IMR-90 (cell line): Measurements from ENCODE around the gene LGALS4. TPM values are rescaled to one million over a fixed set of nuclear protein-coding genes. Genes with fewer than 3 reads are reported as not detected.
A peak's percentile ranks its signal among the peaks of the same experiment; 100 is the strongest.

ENCODE experiments used
- ATAC-seq: fragments of 200-7000 bp; cut with Tn5 transposase; 2 replicates; pipeline ENCODE4 v1.9.1; 2020; ENCODE audit warnings: low read depth, mild to moderate bottlenecking, moderate library complexity
- BruUV-seq: library from RNA; stranded (reverse); fragments of 400-500 nt; replicated peaks from 2 replicates; lab custom pipeline; 2021; lab: Mats Ljungman, UMichigan
- CTCF ChIA-PET: fragments of 300-600 bp; formaldehyde crosslinking; extraction: SDS; loops from one replicate; lab custom pipeline; 2021; ENCODE audit warnings: antibody characterized with exemption; lab: Yijun Ruan, JAX
- POLR2A ChIA-PET: fragments of 300-600 bp; sonication (Branson Sonifier 250); formaldehyde crosslinking; loops from one replicate; lab custom pipeline; 2022; ENCODE audit warnings: antibody characterized with exemption; ENCODE audit not compliant: unreplicated experiment; lab: Charles Lee
- DNase-seq: peaks from one replicate; pipeline ENCODE4 v3.0.0; 2013
- H2AFZ ChIP-seq: replicated peaks from 2 replicates; pipeline ENCODE3; 2013; ENCODE audit warnings: low read length, mild to moderate bottlenecking; ENCODE audit not compliant: poor library complexity
- H2AK5ac ChIP-seq: 2 replicates; pipeline ENCODE4 v1.6.1; 2013; ENCODE audit warnings: low read depth, low read length, inconsistent platforms
- H2AK9ac ChIP-seq: replicated peaks from 2 replicates; pipeline ENCODE3; 2013; ENCODE audit warnings: mild to moderate bottlenecking, low read depth, low read length, moderate library complexity; ENCODE audit not compliant: poor library complexity
- H2BK120ac ChIP-seq: 2 replicates; pipeline ENCODE4 v1.6.1; 2013; ENCODE audit warnings: low read depth, low read length, inconsistent platforms
- H2BK15ac ChIP-seq: 3 replicates; pipeline ENCODE4 v1.6.1; 2013; ENCODE audit warnings: low read depth, low read length, inconsistent platforms
- H2BK20ac ChIP-seq: 2 replicates; pipeline ENCODE4 v1.6.1; 2013; ENCODE audit warnings: low read depth, mild to moderate bottlenecking, inconsistent platforms, low read length, moderate library complexity
- H2BK5ac ChIP-seq: 2 replicates; pipeline ENCODE4 v1.6.1; 2013; ENCODE audit warnings: mild to moderate bottlenecking, low read depth, low read length, inconsistent platforms; ENCODE audit not compliant: poor library complexity, severe bottlenecking
- H3K14ac ChIP-seq: replicated peaks from 2 replicates; pipeline ENCODE4 v1.6.1; 2013; ENCODE audit warnings: low read depth, low read length, inconsistent platforms
- H3K18ac ChIP-seq: 2 replicates; pipeline ENCODE4 v1.6.1; 2013; ENCODE audit warnings: low read depth, low read length, control low read depth
- H3K23ac ChIP-seq: 2 replicates; pipeline ENCODE4 v1.6.1; 2013; ENCODE audit warnings: low read depth, low read length, inconsistent platforms
- H3K27ac ChIP-seq: 2 replicates; pipeline ENCODE4 v1.5.1; 2013; ENCODE audit warnings: mild to moderate bottlenecking, control low read depth, low read length; ENCODE audit not compliant: insufficient read depth
- H3K27me3 ChIP-seq: 2 replicates; pipeline ENCODE4 v1.6.1; 2013; ENCODE audit warnings: low read length; ENCODE audit not compliant: control insufficient read depth, insufficient read depth
- H3K36me3 ChIP-seq: 2 replicates; pipeline ENCODE4 v1.6.1; 2013; ENCODE audit warnings: low read length, mixed read lengths; ENCODE audit not compliant: control insufficient read depth, insufficient read depth
- H3K4ac ChIP-seq: 2 replicates; pipeline ENCODE4 v1.6.1; 2013; ENCODE audit warnings: low read depth, low read length, inconsistent platforms
- H3K4me1 ChIP-seq: 2 replicates; pipeline ENCODE4 v1.6.1; 2013; ENCODE audit warnings: low read length, mixed read lengths; ENCODE audit not compliant: control insufficient read depth, insufficient read depth
- H3K4me2 ChIP-seq: 2 replicates; pipeline ENCODE4 v1.6.1; 2013; ENCODE audit warnings: low read depth, mild to moderate bottlenecking, control low read depth, low read length, moderate library complexity
- H3K4me3 ChIP-seq: 2 replicates; pipeline ENCODE4 v1.5.1; 2013; ENCODE audit warnings: low read depth, mild to moderate bottlenecking, control low read depth, low read length, moderate library complexity; ENCODE audit not compliant: insufficient read depth
- H3K56ac ChIP-seq: 2 replicates; pipeline ENCODE4 v1.6.1; 2013; ENCODE audit warnings: low read length, inconsistent platforms; ENCODE audit not compliant: insufficient read depth; ENCODE audit errors: extremely low read depth
- H3K79me1 ChIP-seq, 2 experiments: 2 replicates each; pipeline ENCODE4 v1.6.1; 2013; ENCODE audit warnings: low read length in 2 of 2, inconsistent platforms in 1 of 2, low read depth in 1 of 2
- H3K9ac ChIP-seq: 2 replicates; pipeline ENCODE4 v1.6.1; 2013; ENCODE audit warnings: low read depth, low read length, control low read depth
- H3K9me1 ChIP-seq: 2 replicates; pipeline ENCODE4 v1.6.1; 2013; ENCODE audit warnings: low read length, inconsistent platforms; ENCODE audit not compliant: insufficient read depth
- H3K9me3 ChIP-seq: 2 replicates; pipeline ENCODE4 v1.6.1; 2013; ENCODE audit warnings: low read length; ENCODE audit not compliant: control insufficient read depth, insufficient read depth
- H4K20me1 ChIP-seq: 2 replicates; pipeline ENCODE4 v1.6.1; 2013; ENCODE audit warnings: low read length, inconsistent platforms; ENCODE audit not compliant: insufficient read depth
- H4K5ac ChIP-seq: 2 replicates; pipeline ENCODE4 v1.6.1; 2013; ENCODE audit warnings: mild to moderate bottlenecking, low read depth, low read length, control low read depth
- H4K8ac ChIP-seq, 2 experiments: 2 replicates each; pipeline ENCODE4 v1.6.1; 2013; ENCODE audit warnings: low read depth in 2 of 2, low read length in 2 of 2, control low read depth in 1 of 2, inconsistent platforms in 1 of 2
- H4K91ac ChIP-seq: 2 replicates; pipeline ENCODE4 v1.6.1; 2013; ENCODE audit warnings: low read depth, low read length, inconsistent platforms; ENCODE audit not compliant: insufficient read depth
- BHLHE40 ChIP-seq: fragments of 150-350 bp; IDR thresholded peaks from 2 replicates; pipeline ENCODE4 v1.6.1; 2016; ENCODE audit warnings: mild to moderate bottlenecking, low read depth, low read length
- CEBPB ChIP-seq: IDR thresholded peaks from 2 replicates; pipeline ENCODE4 v1.6.1; 2012; ENCODE audit warnings: low read depth, low read length, improper control_type of control experiment
- CHD1 ChIP-seq: IDR thresholded peaks from 2 replicates; pipeline ENCODE4 v1.6.1; 2012; ENCODE audit warnings: low read depth, low read length, improper control_type of control experiment
- CTCF ChIP-seq: conservative IDR thresholded peaks from 2 replicates; pipeline ENCODE4 v1.5.1; 2012; ENCODE audit warnings: mild to moderate bottlenecking, low read depth, low read length, improper control_type of control experiment
- ELK1 ChIP-seq: fragments of 150-350 bp; IDR thresholded peaks from 2 replicates; pipeline ENCODE4 v1.6.1; 2016; ENCODE audit warnings: low read depth, mild to moderate bottlenecking, low read length, moderate library complexity, borderline replicate concordance
- FOS ChIP-seq: fragments of 150-350 bp; IDR thresholded peaks from 2 replicates; pipeline ENCODE4 v1.6.1; 2016; ENCODE audit warnings: low read depth, low read length
- MAFK ChIP-seq: IDR thresholded peaks from 2 replicates; pipeline ENCODE4 v1.6.1; 2012; ENCODE audit warnings: low read depth, low read length, improper control_type of control experiment
- MAZ ChIP-seq: IDR thresholded peaks from 2 replicates; pipeline ENCODE4 v1.6.1; 2012; ENCODE audit warnings: low read depth, mild to moderate bottlenecking, low read length, improper control_type of control experiment, moderate library complexity, borderline replicate concordance
- MXI1 ChIP-seq: IDR thresholded peaks from 2 replicates; pipeline ENCODE4 v1.6.1; 2012; ENCODE audit warnings: low read depth, mild to moderate bottlenecking, low read length, moderate library complexity, borderline replicate concordance
- NFE2L2 ChIP-seq: fragments of 150-350 bp; IDR thresholded peaks from 2 replicates; pipeline ENCODE4 v1.6.1; 2016; ENCODE audit warnings: low read depth, mild to moderate bottlenecking, low read length
- POLR2A ChIP-seq: IDR thresholded peaks from 2 replicates; pipeline ENCODE4 v1.6.1; 2012; ENCODE audit warnings: mild to moderate bottlenecking, low read depth, low read length
- RAD21 ChIP-seq: IDR thresholded peaks from 2 replicates; pipeline ENCODE4 v1.6.1; 2012; ENCODE audit warnings: low read length, improper control_type of control experiment
- RCOR1 ChIP-seq: IDR thresholded peaks from 2 replicates; pipeline ENCODE4 v1.6.1; 2012; ENCODE audit warnings: mild to moderate bottlenecking, low read length, improper control_type of control experiment; ENCODE audit not compliant: insufficient replicate concordance
- RFX5 ChIP-seq: IDR thresholded peaks from 2 replicates; pipeline ENCODE4 v1.8.0; 2012; ENCODE audit warnings: low read depth, mild to moderate bottlenecking, low read length, moderate library complexity
- SMC3 ChIP-seq: fragments of 150-350 bp; IDR thresholded peaks from 2 replicates; pipeline ENCODE4 v1.6.1; 2016; ENCODE audit warnings: low read depth, mild to moderate bottlenecking, antibody characterized with exemption, low read length, moderate library complexity
- USF2 ChIP-seq: fragments of 150-350 bp; IDR thresholded peaks from 2 replicates; pipeline ENCODE4 v1.6.1; 2017; ENCODE audit warnings: mild to moderate bottlenecking, antibody characterized with exemption, low read length, low read depth
- WGBS, 2 experiments: methylation state at CpG; one replicate each; pipeline versions ENCODE4 v1.1.5 to v1.1.7; 2013; ENCODE audit warnings: missing lambda C conversion rate in 2 of 2; ENCODE audit not compliant: insufficient read length in 1 of 2; ENCODE audit errors: extremely low coverage in 2 of 2; 5-methylcytosine and 5-hydroxymethylcytosine counted together
- dilution Hi-C: fragments of 300-500 bp; cut with HindIII; formaldehyde crosslinking; loops from one replicate; pipeline ENCODE4 v1.14.3; 2018; ENCODE audit warnings: low sequenced_read_pairs; ENCODE audit not compliant: unreplicated experiment
- in situ Hi-C: fragments of 300-500 bp; cut with MboI; formaldehyde crosslinking; loops from 3 replicates; pipeline ENCODE4 v1.14.3; 2019; ENCODE audit warnings: low sequenced_read_pairs, inconsistent platforms, mixed read lengths
- intact Hi-C: fragments of 100-400 bp; cut with micrococcal nuclease; formaldehyde crosslinking; loops from 2 replicates; pipeline ENCODE4 v1.10.0; 2022
- polyA plus RNA-seq, 3 experiments: library from polyadenylated mRNA; depleted of rRNA; stranded (reverse); fragments of >200 nt; gene quantifications; 2 replicates each; pipeline ENCODE4 v1.2.3, GENCODE V29; 2012; ENCODE audit warnings: low replicate concordance in 1 of 3
- total RNA-seq: library from RNA; depleted of rRNA; stranded (reverse); fragments of >200 nt; gene quantifications from 2 replicates; pipeline ENCODE4 v1.2.3, GENCODE V29; 2012

Gene LGALS4
- total and polyA plus RNA-seq, 2 of the 4 experiments (the other 2 are of a cell fraction) = 0.29 TPM; not detected in 1

GRCh38 chr19:38778733-38779132 lies 34.0 kb downstream of the LGALS4 start:
- dilution Hi-C loops = no loop called here
- Histone ChIP-seq H4K5ac (no peak overlapping the region), H2BK15ac (no peak overlapping the region), H2BK20ac (no peak overlapping the region), H2BK5ac (no peak overlapping the region), H3K23ac (no peak overlapping the region), H2AK5ac (no peak overlapping the region), H3K27me3 (peaks cover 17% of the 10 kb centered on the region), H3K9me3 (no peaks in the 10 kb centered on the region), H3K56ac (no peak overlapping the region), H3K9ac (no peak overlapping the region), H4K20me1 (no peaks in the 10 kb centered on the region), H4K8ac (no peak overlapping the region), H3K4me3 (no peak overlapping the region), H2AK9ac (no peak overlapping the region), H3K14ac (no peak overlapping the region), H3K4me2 (no peak overlapping the region), H3K27ac (no peak overlapping the region), H2AFZ (peak overlapping the region; percentile 14), H3K18ac (no peak overlapping the region), H2BK120ac (no peak overlapping the region), H3K4me1 (no peaks in the 10 kb centered on the region), H3K9me1 (no peaks in the 10 kb centered on the region), H3K4ac (no peak overlapping the region), H4K91ac (no peak overlapping the region), H3K36me3 (no peaks in the 10 kb centered on the region), H3K79me1 (no peaks in the 10 kb centered on the region)
- ChIA-PET CTCF (no interaction called here), POLR2A (no interaction called here)
- whole genome bisulfite sequencing, 2 experiments = 0% methylated on average over 1 of the region's 7 CpGs; no CpG with 5 or more reads in 1 of the 2 experiments
- no TSS peak for BruUV-seq
- no peak for TF ChIP-seq RCOR1
- no peak for TF ChIP-seq RAD21
- no peak for TF ChIP-seq USF2
- no peak for TF ChIP-seq ELK1
- no peak for TF ChIP-seq RFX5
- no peak for TF ChIP-seq MAFK
- no peak for TF ChIP-seq NFE2L2
- no peak for TF ChIP-seq MXI1
- TF ChIP-seq CHD1 = no peak
- TF ChIP-seq SMC3 = no peak
- no peak for TF ChIP-seq MAZ
- TF ChIP-seq CTCF = no peak
- no peak for TF ChIP-seq FOS
- no peak for TF ChIP-seq BHLHE40
- TF ChIP-seq CEBPB = no peak
- no peak for TF ChIP-seq POLR2A
- DNase-seq (no peak), ATAC-seq (no peak)
- intact Hi-C loops = no loop called here
- in situ Hi-C loops = no loop called here
